Glomerular visceral epithelial cell (primary cell): ENCODE data around the gene RFPL4AL1.
"Not testable (repeated sequence)": the region's sequence is repeated elsewhere in the genome, so short reads cannot be mapped to it uniquely, and the experiment has no call there.

ENCODE experiments used
- DNase-seq: peaks from one replicate; pipeline ENCODE4 v3.0.0-alpha.2; 2016; ENCODE audit errors: extremely low spot score

Gene RFPL4AL1

GRCh38 chr19:55768818-55769217 lies at the start of gene RFPL4AL1:
Gene RFPL4AL1 (plus strand): TSS chr19:55769118. CDS start chr19:55771805, 2,687 bp downstream.
- DNase-seq = not testable (repeated sequence)

GRCh38 chr19:55720214-55720746 lies 48.6 kb upstream of the RFPL4AL1 start:
- DNase-seq = no peak

GRCh38 chr19:55720801-55721200 lies 48.1 kb upstream of the RFPL4AL1 start:
- no peak for DNase-seq

- DNase-seq = no peak
Observed at GRCh38 chr19:55723491-55723890, 45.4 kb upstream of the RFPL4AL1 start.

- not testable (repeated sequence) for DNase-seq
Observed at GRCh38 chr19:55730378-55730777, 38.5 kb upstream of the RFPL4AL1 start.

GRCh38 chr19:55738302-55738701 lies 30.6 kb upstream of the RFPL4AL1 start, which contains the start of gene NLRP9:
Gene NLRP9 (minus strand): TSS chr19:55738402. CDS start chr19:55738374, 28 bp downstream.
- DNase-seq = no peak

GRCh38 chr19:55750715-55751114 lies 18.2 kb upstream of the RFPL4AL1 start:
- DNase-seq = no peak

- no peak for DNase-seq
Observed at GRCh38 chr19:55753401-55753800, 15.5 kb upstream of the RFPL4AL1 start.

- DNase-seq = not testable (repeated sequence)
Observed at GRCh38 chr19:55756808-55757207, 12.1 kb upstream of the RFPL4AL1 start.

GRCh38 chr19:55758797-55759196 lies 10.1 kb upstream of the RFPL4AL1 start, which contains the start of gene RFPL4A:
Gene RFPL4A (plus strand): TSS chr19:55759097. CDS start chr19:55761801, 2,704 bp downstream.
- DNase-seq = not testable (repeated sequence)

- DNase-seq = no peak
Observed at GRCh38 chr19:55766466-55766865, 2.5 kb upstream of the RFPL4AL1 start.

- DNase-seq = not testable (repeated sequence)
Observed at GRCh38 chr19:55769632-55770031, 714 bp downstream of the RFPL4AL1 start.

GRCh38 chr19:55777528-55777927 lies 8.6 kb downstream of the RFPL4AL1 start:
- DNase-seq = no peak

GRCh38 chr19:55778331-55778730 lies 9.4 kb downstream of the RFPL4AL1 start:
- no peak for DNase-seq

- DNase-seq = no peak
Observed at GRCh38 chr19:55781112-55781511, 12.2 kb downstream of the RFPL4AL1 start.

- no peak for DNase-seq
Observed at GRCh38 chr19:55795021-55795420, 26.1 kb downstream of the RFPL4AL1 start.

GRCh38 chr19:55801416-55801815 lies 32.5 kb downstream of the RFPL4AL1 start:
- no peak for DNase-seq

- no peak for DNase-seq
Observed at GRCh38 chr19:55802281-55802680, 33.4 kb downstream of the RFPL4AL1 start.

- peak; percentile 69 for DNase-seq
Observed at GRCh38 chr19:55809381-55810058, 40.6 kb downstream of the RFPL4AL1 start.

GRCh38 chr19:55811340-55811739 lies 42.4 kb downstream of the RFPL4AL1 start:
- DNase-seq = no peak

- no peak for DNase-seq
Observed at GRCh38 chr19:55812449-55812848, 43.5 kb downstream of the RFPL4AL1 start.

GRCh38 chr19:55813906-55814305 lies 45.0 kb downstream of the RFPL4AL1 start:
- DNase-seq = no peak

GRCh38 chr19:55820037-55820436 lies 51.1 kb downstream of the RFPL4AL1 start:
- no peak for DNase-seq
